GM12865 (cell line): ENCODE data around the gene CPLX4.

Source experiments
- DNase-seq: peaks from one replicate; pipeline ENCODE4 v3.0.0; 2010; ENCODE audit warnings: low read depth
- H3K4me3 ChIP-seq: 2 replicates; pipeline ENCODE4 v1.5.1; 2011; ENCODE audit warnings: mild to moderate bottlenecking, low read depth, low read length, control low read depth
- TF ChIP-seq, protein P1 (sequence below): IDR thresholded peaks from 2 replicates; pipeline ENCODE4 v1.5.1; 2011; ENCODE audit warnings: low read length, control low read depth, low read depth, inconsistent platforms; ENCODE audit not compliant: insufficient read depth; ENCODE audit errors: missing control alignments

The CPLX4 gene

DNA sequence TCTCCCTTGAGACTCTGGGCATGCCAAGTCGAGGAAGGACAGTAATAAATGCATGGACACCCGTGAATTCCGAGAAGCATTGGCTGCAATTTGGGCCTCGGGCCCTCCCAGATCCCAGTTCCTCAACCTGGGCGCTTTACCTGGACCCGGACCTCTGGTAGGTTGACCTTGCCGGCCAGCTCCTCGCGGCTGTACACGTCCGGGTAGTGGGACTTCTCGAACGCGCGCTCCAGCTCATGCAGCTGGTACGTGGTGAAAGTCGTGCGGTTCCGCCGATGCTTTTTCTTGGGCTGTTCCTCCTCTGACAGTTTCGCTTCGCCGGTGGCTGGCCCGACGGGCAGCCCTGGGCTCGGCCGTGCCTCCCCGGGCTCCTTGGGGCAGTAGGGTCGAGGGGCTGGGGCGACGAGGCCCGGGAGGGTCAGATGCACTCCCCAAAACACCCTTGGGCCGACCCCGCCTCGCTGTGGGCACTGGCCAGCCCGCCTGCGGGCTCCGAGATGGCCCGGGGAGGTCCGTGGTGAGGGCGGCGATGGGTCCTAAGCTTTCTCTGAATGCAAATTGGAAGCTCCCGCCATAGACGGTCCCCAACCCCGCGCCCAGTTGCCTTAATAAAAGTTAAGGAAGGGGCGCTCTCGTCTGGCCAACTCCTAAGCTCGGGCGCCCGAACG lies 46.1 kb downstream of the CPLX4 start:
- TF ChIP-seq, protein P1, sequence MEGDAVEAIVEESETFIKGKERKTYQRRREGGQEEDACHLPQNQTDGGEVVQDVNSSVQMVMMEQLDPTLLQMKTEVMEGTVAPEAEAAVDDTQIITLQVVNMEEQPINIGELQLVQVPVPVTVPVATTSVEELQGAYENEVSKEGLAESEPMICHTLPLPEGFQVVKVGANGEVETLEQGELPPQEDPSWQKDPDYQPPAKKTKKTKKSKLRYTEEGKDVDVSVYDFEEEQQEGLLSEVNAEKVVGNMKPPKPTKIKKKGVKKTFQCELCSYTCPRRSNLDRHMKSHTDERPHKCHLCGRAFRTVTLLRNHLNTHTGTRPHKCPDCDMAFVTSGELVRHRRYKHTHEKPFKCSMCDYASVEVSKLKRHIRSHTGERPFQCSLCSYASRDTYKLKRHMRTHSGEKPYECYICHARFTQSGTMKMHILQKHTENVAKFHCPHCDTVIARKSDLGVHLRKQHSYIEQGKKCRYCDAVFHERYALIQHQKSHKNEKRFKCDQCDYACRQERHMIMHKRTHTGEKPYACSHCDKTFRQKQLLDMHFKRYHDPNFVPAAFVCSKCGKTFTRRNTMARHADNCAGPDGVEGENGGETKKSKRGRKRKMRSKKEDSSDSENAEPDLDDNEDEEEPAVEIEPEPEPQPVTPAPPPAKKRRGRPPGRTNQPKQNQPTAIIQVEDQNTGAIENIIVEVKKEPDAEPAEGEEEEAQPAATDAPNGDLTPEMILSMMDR = no peak
- no peak overlapping the region for H3K4me3 ChIP-seq
- DNase-seq = peak; percentile 18

DNA sequence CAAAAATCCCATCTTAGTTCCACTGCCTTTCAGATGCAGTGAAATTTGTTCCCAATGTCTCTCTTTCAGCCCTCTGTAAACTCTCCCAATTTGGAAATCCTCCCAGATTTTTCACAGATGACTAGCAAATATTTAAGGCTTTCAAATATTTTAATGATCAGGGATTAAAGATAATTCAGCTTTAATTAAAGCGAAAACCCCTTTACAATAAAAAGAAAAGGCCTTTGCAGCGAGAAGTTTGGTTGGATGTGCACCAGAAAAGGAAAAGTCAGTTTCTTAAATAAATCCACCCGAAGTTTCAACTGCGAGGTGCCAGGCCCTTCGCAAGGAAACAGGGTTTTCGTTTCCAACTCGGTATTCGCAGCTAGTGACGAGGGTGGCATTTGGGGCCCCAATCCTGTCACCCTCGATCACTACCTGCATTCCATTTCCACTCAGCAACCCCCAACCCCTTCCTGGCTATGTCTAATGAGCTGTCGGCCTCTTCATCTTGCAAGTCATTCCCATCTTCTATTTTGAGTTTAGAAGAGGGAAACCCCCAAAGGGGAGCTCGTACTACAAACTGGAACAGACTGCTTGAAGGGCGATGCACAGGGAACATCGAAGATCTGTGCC lies 46.7 kb downstream of the CPLX4 start:
- TF ChIP-seq, protein P1 = no peak
- no peak overlapping the region for H3K4me3 ChIP-seq
- DNase-seq = no peak

DNA sequence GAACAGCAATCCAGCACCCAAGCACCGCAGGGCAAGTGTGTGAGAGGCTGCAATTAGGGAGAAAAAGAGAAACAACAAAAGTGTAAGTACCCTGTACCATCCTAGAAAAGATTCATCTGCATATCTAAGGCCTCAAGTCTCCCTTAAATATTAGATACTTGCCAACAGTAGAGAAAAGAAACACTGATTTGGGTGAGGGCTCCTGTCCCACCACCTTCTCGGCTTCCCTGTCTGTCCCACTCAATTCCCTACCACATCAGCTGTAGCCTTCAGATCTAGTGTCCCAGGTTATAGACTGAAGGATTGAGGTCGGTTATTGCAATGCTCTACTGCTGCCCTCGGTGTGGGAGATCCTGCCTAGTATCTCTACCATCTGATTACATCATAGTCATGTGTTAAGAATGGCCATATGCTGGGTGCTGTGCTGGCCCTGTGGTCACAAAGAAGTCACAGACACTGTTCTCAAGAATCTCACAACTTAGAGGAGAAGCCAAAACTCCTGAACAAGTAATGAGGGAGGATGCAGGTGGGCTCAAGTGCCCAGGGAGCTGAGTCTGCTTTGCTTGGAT lies 47.7 kb downstream of the CPLX4 start:
- no peak overlapping the region for H3K4me3 ChIP-seq
- DNase-seq = no peak
- TF ChIP-seq, protein P1 = no peak

DNA sequence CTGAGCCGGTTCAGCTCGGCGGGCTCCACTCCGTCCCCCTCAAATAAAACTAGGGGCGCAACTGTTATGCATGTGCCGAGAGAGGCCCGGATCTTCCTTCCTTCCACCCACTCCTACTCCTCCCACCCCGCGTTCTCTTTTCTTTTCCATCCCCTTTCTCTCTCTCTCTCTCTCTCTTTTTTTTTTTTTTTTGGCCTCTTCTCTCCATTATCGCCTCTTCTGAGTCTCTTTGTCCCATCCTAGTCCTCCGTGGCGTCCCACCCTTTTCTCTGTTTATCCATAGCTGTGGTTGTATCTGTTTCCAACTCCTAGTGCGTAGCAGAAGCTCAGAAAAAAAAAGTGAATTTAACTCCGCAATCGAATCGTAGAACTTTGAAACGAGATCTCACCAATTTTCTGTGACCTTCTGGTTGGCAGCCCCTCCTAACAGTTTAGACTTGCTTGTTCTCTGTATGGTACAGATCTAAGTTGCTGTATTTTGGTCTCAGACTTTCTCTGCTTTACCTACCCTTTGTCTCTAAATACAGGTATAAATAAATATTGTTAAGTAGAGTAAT lies 48.8 kb downstream of the CPLX4 start:
- TF ChIP-seq, protein P1 = no peak
- DNase-seq = no peak
- H3K4me3 ChIP-seq = no peak overlapping the region

DNA sequence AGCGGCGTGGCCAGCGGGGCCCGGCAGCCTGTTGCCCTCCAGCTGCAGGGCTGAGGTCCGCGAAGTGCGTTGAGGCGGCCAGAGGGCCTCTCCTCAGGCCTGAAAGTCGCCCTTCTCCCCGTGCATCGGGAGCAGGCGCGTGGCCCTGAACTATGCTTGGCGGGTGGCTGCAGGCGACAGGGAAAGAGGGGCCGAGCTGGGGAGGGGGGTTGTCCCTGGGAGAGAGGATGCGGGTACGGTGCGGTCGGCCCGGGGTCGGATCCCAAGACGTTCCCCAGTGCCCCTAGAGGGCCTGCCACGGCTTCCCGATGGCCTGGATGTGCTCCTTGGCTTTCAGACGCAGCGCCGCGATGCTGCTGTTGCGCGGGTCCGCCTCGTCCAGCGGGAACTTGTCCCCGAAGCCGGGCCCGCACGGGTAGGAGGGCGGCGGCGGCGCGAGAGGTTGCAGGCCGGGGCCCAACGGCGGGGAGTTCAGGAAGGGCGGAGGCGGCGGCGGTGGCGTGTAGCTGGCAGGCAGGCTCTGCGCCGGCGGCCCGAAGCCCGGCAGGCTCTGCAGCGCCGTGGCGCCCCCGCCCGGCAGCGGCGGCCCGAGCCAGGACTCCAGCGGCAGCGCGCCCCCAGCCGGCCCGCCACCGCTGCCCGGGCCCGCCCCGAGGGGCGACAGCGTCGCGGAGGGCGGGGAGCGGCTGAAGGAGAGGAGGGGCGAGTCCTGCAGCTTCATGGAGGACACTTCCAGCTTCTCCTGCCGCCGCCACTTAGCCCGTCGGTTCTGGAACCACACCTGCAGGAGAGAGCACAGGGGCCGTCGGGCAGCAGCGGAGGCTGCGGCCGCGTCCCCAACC lies 49.5 kb downstream of the CPLX4 start:
- no peak overlapping the region for H3K4me3 ChIP-seq
- DNase-seq = peak; percentile 17
- TF ChIP-seq, protein P1 = peak; percentile 12

DNA sequence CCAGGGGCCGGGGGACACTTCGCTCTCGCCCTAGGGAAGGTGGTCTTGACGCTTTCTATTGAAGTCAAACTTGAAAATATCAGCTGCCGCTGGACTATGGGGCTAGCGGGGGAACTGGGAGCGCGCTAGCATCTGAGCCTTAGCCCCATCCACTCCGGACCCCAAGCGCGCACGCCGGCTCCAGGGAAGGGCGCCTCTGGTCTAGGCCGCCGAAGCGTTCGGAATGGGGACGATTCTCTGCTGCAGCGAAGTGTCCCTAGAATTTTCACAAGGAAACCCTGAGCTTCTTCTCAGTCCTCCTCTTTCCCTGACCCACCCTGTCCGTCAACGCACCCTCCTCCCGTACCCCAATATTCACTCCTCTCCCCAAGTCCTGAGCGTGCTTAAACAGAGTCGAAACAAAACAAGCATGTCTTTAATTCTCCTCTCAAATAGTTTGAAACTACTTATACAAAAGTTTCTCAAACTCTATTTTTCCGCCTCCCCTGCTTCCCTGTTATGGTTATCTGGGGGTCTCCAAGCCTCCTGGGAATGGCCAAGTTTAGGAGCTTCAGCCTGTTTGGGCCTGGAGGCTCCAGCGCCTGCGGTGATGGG lies 50.2 kb downstream of the CPLX4 start:
- TF ChIP-seq, protein P1 = no peak
- no peak overlapping the region for H3K4me3 ChIP-seq
- no peak for DNase-seq
